ENCODE results near the gene LRRC32.
"Not testable (repeated sequence)": the region's sequence is repeated elsewhere in the genome, so short reads cannot be mapped to it uniquely, and the experiment has no call there.

Gene LRRC32

DNA sequence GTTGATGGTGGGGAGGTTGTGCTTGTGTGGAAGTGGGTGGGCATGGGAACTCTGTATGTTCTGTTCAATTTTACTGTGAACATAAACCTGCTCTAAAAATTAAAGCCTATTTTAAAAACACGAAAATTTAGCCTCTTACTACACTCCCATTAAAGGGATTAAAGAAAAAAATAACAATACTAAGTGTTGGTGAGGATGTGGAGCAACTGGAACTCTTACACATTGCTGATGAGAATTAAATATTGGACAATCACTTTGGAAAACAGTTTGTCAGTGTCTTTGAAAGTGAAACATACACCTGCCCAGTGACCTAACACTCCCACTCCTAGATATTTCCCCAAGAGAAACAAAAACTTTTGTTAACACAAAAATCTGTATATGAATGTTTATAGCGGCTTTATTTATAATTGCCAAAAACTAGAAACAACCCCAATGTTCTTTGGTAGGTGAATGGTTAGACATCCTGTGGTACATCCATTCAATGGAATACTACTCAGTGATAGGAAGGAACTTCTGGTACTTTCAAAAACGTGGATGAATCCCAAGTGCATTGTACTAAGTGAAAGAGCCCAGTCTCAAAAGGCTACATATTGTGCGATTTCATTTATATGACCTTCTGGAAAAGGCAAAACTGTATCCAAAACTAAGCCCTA is 23.5 kb downstream of the LRRC32 start:
- no peak for DNase-seq

- DNase-seq = peak; percentile 59
These were observed 26.0 kb downstream of the LRRC32 start for GRCh38 chr11:76644591-76644990.

GRCh38 chr11:76643711-76644110 is 26.8 kb downstream of the LRRC32 start:
- DNase-seq = not testable (repeated sequence)

- DNase-seq = no peak
These were observed 28.2 kb downstream of the LRRC32 start for GRCh38 chr11:76642341-76642740.

- DNase-seq = no peak
These were observed 28.6 kb downstream of the LRRC32 start for GRCh38 chr11:76641905-76642304.

DNA sequence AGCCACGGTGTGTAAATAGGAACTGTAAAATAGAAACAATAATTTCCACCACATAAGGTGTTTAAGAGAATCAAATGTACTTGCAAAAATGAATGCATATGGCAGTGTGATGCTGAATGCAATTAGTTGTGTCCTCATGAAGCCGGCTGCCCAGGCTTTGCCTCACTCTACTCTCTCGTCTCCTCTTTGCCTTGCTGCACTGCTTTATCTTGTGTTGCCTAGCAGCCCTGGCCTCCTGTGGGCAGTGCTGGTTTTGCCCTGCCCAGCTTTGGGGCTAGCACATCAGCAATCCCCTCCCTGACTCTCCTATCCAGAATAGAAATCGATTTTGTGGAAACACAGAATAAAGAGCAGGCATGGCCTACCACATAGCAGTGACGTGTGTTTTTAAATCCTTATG is 30.0 kb downstream of the LRRC32 start:
- no peak for DNase-seq

DNA sequence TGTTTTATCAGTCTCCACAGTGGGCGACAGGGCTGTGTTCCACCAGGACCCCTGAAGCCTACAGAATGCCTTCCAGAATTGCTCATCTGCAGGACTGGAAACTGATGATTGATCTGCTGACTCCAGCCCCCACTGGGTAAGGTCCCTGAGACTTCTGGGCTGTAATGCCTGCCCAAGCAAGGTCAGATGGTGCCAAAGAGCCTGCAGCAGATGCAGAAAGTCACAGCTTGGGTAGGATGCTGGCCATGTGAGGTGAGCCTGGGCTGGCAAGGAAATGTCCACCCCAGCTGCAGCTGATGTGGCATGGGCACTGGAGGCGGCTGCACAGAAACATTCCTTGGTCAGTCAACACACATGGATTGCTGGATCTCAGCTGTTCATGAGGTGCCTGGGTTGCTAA is 30.9 kb downstream of the LRRC32 start:
- DNase-seq = no peak

GRCh38 chr11:76638270-76639197 is 32.0 kb downstream of the LRRC32 start:
- no peak for DNase-seq

DNA sequence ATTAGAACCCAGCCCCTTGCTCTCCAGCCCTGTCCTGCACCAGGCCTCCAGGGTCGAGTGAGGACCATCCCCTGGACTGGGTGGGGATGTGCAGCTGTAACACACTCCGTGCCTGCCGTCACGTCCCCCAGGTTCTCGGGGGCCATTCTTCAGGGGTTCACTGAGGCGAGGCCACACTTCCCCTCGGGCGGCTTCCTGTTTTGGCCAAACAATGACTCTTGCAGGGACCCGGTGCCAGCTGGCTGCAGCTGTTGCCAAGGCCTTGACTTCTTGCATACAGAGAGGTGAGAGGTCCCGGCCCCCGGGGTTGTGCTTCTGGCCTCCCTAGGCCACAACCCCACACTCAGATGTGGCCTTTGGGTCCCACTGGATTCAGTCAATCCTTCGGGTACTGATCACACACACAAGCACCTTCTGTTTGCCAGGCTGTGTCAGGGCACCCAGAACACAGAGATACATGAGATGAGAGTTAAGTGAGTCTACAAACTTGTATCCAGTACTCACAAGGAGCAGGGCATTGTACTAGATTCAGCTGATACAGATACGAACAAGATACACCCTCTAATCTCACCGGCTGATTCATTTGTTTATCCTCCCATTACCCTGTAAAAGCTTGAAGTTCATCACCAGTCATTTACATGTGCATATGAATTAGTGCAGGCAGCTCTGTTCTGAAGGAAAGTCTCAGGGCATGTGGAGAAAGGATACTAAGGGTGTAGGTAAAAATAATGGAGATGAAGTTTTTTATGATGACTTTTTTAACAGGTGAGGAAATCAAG is 32.9 kb downstream of the LRRC32 start:
- no peak for DNase-seq

DNA sequence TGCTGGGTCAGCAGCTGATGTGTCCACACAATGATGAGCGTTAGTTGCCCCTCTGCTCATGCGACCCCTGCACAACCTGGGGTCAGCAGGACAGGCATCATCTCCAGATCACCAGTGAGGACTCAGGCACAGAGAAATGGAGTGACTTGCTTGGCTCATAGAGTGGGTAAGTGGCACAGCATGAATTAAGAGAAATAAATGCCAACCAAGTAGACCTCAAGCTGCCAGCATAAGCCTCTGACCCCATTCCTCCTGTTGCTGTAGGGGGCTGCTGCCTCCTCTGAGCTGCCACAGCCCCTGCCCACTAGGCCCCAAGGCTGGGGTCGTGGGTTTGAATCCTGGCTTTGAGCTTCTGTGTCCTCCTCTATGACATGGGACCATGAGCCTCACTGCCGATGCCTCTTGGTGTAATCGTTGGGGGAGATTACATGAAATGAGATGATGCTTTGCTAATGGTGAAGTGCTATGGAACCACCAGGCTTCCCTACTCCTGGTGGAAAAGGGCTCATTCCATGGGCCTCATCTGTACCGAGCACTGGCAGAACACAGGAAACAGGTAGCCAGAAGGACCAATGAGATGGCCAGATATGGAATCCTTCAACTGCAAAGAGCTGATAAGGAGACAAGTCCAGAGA is 33.6 kb downstream of the LRRC32 start:
- DNase-seq = no peak

GRCh38 chr11:76635991-76636738 is 34.4 kb downstream of the LRRC32 start:
- no peak for DNase-seq

DNA sequence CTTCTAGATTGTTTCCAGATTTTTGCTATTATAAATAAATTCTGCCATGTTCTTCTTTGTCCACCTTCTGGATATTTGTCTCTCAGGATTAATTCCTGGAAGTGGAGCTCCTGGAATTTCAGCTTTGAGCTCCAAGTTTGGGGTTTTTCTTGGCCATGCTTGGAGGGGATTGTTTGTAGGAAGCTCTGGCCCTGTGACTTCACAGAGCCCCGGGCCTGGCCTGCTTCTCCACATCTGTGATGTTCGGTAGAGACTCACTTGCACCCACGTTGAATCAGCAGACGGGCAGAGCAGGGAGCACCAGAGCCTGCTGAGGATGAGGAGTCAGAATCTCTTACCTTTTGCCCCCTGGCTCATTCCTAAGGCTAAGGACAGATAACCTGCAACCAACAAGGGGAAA is 35.7 kb downstream of the LRRC32 start:
- no peak for DNase-seq

DNA sequence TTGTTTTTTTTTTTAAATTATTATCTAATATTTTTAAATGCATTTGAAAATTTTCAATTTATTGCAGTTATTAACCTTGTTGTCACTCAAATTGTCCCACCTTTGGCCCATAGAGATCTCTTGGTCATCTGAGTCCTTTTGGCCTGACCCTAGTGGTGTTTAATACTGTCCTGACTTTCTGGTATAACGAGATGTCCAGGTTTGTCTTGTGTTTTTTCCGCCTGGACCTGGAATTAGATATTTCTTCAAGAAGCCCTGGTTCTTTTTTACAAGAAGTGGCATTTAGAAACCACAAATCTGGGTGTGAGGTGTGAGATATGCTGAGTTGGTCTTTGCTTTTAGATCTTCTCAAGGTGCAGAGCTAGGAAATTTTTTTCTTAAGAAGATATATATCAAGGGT is 38.1 kb downstream of the LRRC32 start:
- DNase-seq = no peak

DNA sequence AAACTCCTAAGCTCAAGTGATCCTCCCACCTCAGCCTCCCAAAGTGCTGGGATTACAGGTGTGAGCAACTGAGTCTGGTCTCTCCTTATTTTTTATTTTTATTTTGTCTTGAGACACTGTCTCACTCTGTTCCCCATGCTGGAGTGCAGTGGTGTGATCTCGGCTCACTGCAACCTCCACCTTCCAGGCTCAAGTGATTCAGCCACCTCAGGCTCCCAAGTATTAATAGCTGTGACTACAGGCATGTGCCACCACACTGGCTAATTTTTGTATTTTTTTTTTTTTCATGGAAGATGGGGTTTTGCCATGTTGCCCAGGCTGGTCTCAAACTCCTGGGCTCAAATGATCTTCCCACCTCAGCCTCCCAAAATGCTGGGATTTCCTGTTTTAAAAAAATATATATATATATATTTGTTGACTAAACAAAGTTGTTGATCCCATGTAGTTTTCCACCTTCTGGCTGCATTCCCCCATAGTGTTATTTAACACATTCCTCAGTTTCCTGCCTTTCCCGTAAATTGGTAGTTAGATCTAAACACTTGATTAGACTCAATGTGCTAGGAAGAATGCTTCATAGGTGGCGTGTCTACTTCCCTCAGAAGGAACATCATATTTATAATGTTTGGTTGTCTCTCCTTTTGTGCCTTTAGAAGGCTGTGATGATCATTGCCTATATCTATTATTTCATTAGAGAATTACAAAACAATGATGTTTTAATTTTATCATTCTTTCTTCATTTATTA is 38.8 kb downstream of the LRRC32 start:
- DNase-seq = no peak

- no peak for DNase-seq
These were observed 39.8 kb downstream of the LRRC32 start for GRCh38 chr11:76630600-76631281.

DNA sequence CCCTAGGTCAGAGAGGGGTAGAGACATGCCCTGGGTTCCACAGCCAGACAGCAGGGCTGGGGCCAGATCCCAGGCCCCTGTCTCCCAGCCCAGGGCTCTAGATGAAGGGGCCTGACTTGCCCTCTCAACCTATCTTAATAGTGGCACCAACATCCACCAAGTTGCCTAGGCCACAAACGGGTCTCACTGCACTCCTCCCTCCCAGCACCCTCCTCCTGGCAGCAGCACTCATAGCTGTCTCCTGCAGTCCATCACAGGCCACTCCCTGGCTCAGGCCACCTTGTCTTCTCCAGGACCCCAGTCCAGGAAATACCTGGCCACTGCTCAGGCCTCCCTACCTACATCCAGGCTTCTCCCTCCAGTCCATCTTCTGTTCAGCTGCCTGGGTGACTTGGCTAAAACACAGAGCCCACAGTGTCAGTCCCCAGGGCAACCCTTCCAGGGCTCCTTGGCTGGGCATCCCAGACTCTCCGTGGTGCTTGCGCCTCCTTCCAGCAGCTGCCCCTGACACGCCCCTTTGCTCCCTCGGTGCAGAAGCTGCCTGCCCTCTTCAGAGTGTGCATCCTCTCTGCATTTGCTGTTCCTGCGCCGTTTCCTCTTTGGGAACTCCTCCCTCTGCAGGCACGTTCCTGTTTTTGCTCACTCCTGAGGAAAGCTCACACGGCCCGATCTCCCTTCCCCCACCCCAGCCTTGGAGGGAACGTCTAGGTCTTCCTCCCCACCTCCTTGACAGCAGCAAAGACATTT is 40.5 kb downstream of the LRRC32 start:
- DNase-seq = no peak

- peak; percentile 77 for DNase-seq
These were observed 41.3 kb downstream of the LRRC32 start for GRCh38 chr11:76629116-76629852.

DNA sequence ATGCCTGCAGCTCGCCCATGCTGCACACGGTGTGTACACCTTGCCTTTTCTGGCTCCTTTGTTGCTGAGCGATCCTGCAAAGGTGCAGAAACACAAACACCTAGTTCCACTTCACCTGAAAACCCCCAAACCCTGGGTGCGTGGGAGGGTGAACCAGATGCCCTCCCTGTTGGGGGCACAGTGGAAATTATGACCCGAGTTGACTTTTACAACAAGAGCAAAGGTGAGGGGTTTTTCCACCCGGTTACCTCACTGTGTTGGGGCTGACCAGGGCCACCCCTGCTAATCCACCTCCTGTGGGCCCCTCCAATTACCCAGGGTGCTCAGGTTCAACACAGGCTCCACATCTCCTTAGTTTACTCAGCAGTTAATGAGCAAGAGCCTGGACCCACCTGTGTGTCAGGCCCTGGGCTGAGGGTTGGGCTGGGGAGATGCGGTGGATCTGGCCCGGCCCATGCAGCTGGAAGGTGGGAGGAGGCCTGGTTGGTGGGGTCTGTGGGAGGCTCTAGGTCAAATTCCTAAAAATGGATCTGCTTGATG is 42.1 kb downstream of the LRRC32 start:
- no peak for DNase-seq

GRCh38 chr11:76627606-76628005 is 42.9 kb downstream of the LRRC32 start:
- DNase-seq = no peak

Data from NCI-H226 (cell line).